Lung (tissue), 12 donors: ENCODE results near the gene MREG. TPM values are rescaled to one million over a fixed set of nuclear protein-coding genes. Genes with fewer than 3 reads are reported as not detected.
A peak's percentile ranks its signal among the peaks of the same experiment; 100 is the strongest.

Experiments used
- ATAC-seq: fragments of 200-7000 bp; cut with Tn5 transposase; one replicate; pipeline ENCODE4 v1.9.1; 2020; ENCODE audit warnings: moderate number of reproducible peaks; ENCODE audit not compliant: insufficient read depth, low FRiP score
- DNase-seq, 3 donors: peaks; one replicate each; pipeline ENCODE4 v3.0.0-alpha.2; 2013 to 2017
- H3K27ac ChIP-seq, 2 donors: one replicate each; pipeline ENCODE4 v1.5.1; 2013; ENCODE audit warnings: mild to moderate bottlenecking in 2 of 2, moderate library complexity in 2 of 2, control low read depth in 1 of 2, inconsistent platforms in 1 of 2, low read depth in 1 of 2, low read length in 1 of 2
- H3K27me3 ChIP-seq, 3 donors: one replicate each; pipeline ENCODE4 v1.5.1; 2013; ENCODE audit warnings: low read length in 2 of 3; ENCODE audit not compliant: control insufficient read depth in 3 of 3, insufficient read depth in 3 of 3
- H3K36me3 ChIP-seq, 4 donors: one replicate each; pipeline ENCODE4 v1.5.1; 2013; ENCODE audit warnings: low read length in 4 of 4, mild to moderate bottlenecking in 1 of 4, moderate library complexity in 1 of 4; ENCODE audit not compliant: control insufficient read depth in 4 of 4, insufficient read depth in 4 of 4
- H3K4me1 ChIP-seq, 5 donors: one replicate each; pipeline ENCODE4 v1.5.1; 2013; ENCODE audit warnings: low read length in 5 of 5, mild to moderate bottlenecking in 2 of 5, moderate library complexity in 1 of 5; ENCODE audit not compliant: control insufficient read depth in 5 of 5, insufficient read depth in 5 of 5
- H3K4me3 ChIP-seq: one replicate; pipeline ENCODE4 v1.5.1; 2013; ENCODE audit warnings: mild to moderate bottlenecking, control low read depth, moderate library complexity
- H3K9ac ChIP-seq, 2 donors: one replicate each; pipeline ENCODE4 v1.5.1; 2013; ENCODE audit warnings: low read length in 2 of 2, control low read depth in 1 of 2; ENCODE audit not compliant: insufficient read depth in 1 of 2
- H3K9me3 ChIP-seq, 4 donors: one replicate each; pipeline ENCODE4 v1.5.1; 2013; ENCODE audit warnings: low read length in 3 of 4, mild to moderate bottlenecking in 1 of 4, moderate library complexity in 1 of 4; ENCODE audit not compliant: control insufficient read depth in 4 of 4, insufficient read depth in 3 of 4
- CTCF ChIP-seq: IDR thresholded peaks from 2 replicates; pipeline ENCODE4 v1.5.1; 2012; ENCODE audit warnings: mild to moderate bottlenecking; ENCODE audit errors: control extremely low read depth, extremely low read depth
- WGBS, 2 donors: extraction: QIAGEN DNeasy Blood & Tissue Kit; methylation state at CpG; one replicate each; pipeline ENCODE4 v1.1.7; 2013; 5-methylcytosine and 5-hydroxymethylcytosine counted together
- polyA plus RNA-seq, 2 donors: library from polyadenylated mRNA; stranded (reverse); fragments of 200-250 nt; gene quantifications; one replicate each; pipeline ENCODE4 v1.2.1, GENCODE V29; 2013
- total RNA-seq, 2 donors: library from RNA; depleted of rRNA in 1 of 2; stranded (reverse); fragments of >200 nt in 1 of 2; gene quantifications; one replicate each; pipeline ENCODE4 v1.2.1, GENCODE V29; 2014 to 2021
- donor health status: control.
- donor health status: control.
- donor health status: Bipolar disorder and iron deficiency.
- donor health status: healthy.
- donor health status: DM: yes; HTN: yes; CAD: no.

Gene MREG
- total and polyA plus RNA-seq, 4 donors, result 6.9 to 30.2 (median 12.0) TPM

GRCh38 chr2:216024779-216025336 lies 11.5 kb upstream of the MREG start:
- H3K27me3 ChIP-seq, result no peaks in the 10 kb centered on the region
- peak in 2 of 3 donors; percentile 20 to 50 for DNase-seq
- H3K27ac ChIP-seq, result no peak overlapping the region
- WGBS, 2 donors, result 90 to 93% methylated on average over 7 of the region's 7 CpGs
- peaks cover 0 to 8% (median 0%) of the 10 kb centered on the region in 5 donors for H3K4me1 ChIP-seq
- no peak overlapping the region for H3K4me3 ChIP-seq
- no peaks in the 10 kb centered on the region for H3K9me3 ChIP-seq
- TF ChIP-seq CTCF, result no peak
- no peak for ATAC-seq
- H3K9ac ChIP-seq, result no peak overlapping the region
- peaks cover 0 to 3% (median 0%) of the 10 kb centered on the region in 4 donors for H3K36me3 ChIP-seq

GRCh38 chr2:216023055-216023648 lies 9.8 kb upstream of the MREG start:
- Histone ChIP-seq H3K4me1 (peaks cover 0 to 8% (median 0%) of the 10 kb centered on the region in 5 donors), H3K27me3 (no peaks in the 10 kb centered on the region), H3K9ac (no peak overlapping the region), H3K9me3 (no peaks in the 10 kb centered on the region), H3K36me3 (no peaks in the 10 kb centered on the region), H3K4me3 (no peak overlapping the region), H3K27ac (no peak overlapping the region)
- WGBS, 2 donors, result 20 to 28% methylated on average over 3 of the region's 3 CpGs
- TF ChIP-seq CTCF, result peak; percentile 30
- DNase-seq (peak; percentile 24 to 63 (median 49)), ATAC-seq (no peak)

- 84 to 90% methylated on average over 7 of the region's 7 CpGs for WGBS, 2 donors
- no peak overlapping the region for H3K9ac ChIP-seq
- peaks cover 0 to 8% (median 0%) of the 10 kb centered on the region in 5 donors for H3K4me1 ChIP-seq
- H3K27ac ChIP-seq, result no peak overlapping the region
- H3K27me3 ChIP-seq, result no peaks in the 10 kb centered on the region
- H3K4me3 ChIP-seq, result no peak overlapping the region
- no peaks in the 10 kb centered on the region for H3K36me3 ChIP-seq
- no peak for TF ChIP-seq CTCF
- H3K9me3 ChIP-seq, result no peaks in the 10 kb centered on the region
- no peak for DNase-seq
- ATAC-seq, result no peak
Observed at GRCh38 chr2:216021768-216022565, 8.6 kb upstream of the MREG start.
